ENCODE data around the gene LRTM1. TPM values are rescaled to one million over a fixed set of nuclear protein-coding genes. Genes with fewer than 3 reads are reported as not detected.

Gene LRTM1
- total RNA-seq, 1 experiment from 2014 or later: not detected

GRCh38 chr3:54897028-54897711 lies 30.7 kb downstream of the LRTM1 start:
- BruUV-seq (replicated peaks): no TSS peak
- intact Hi-C loops (cut with micrococcal nuclease): no loop called here
- ATAC-seq: no peak

More at GRCh38 chr3:54897028-54897711, 30.7 kb downstream of the LRTM1 start:
- RAD21 ChIA-PET (ENCODE audit: low non-redundant PET in 1 of 2, low total read pairs in 2 of 2, uncharacterized antibody in 2 of 2, unreplicated experiment in 2 of 2): no interaction called here
- Histone ChIP-seq H3K9ac (ENCODE audit: low read length) (no peak overlapping the region), H3K27ac (ENCODE audit: low read depth, low read length) (no peak overlapping the region), H4K20me1 (ENCODE audit: insufficient read depth) (no peaks in the 10 kb centered on the region), H2AFZ (ENCODE audit: low read depth, low read length, poor library complexity, severe bottlenecking) (no peak overlapping the region), H3K9me2 (ENCODE audit: insufficient read depth) (no peaks in the 10 kb centered on the region), H3K27me3 (ENCODE audit: insufficient read depth, low read length) (no peaks in the 10 kb centered on the region), H3K4me2 (ENCODE audit: low read length) (no peak overlapping the region), H3K9me3 (ENCODE audit: control insufficient read depth in 1 of 2, insufficient read depth in 1 of 2, low read depth in 1 of 2, low read length in 2 of 2) (peaks cover 0 to 9% of the 10 kb centered on the region in 2 experiments; a peak in 1 of 4 replicates), H3K4me1 (ENCODE audit: control insufficient read depth in 1 of 2, insufficient read depth in 2 of 2, low read length in 2 of 2) (no peaks in the 10 kb centered on the region), H3K4me3 (replicated peaks in 1 of 2; ENCODE audit: low read depth in 1 of 2, low read length in 2 of 2) (no peak overlapping the region), H3K36me3 (ENCODE audit: control insufficient read depth in 1 of 2, insufficient read depth in 2 of 2, low read length in 2 of 2) (no peaks in the 10 kb centered on the region), H3K79me2 (ENCODE audit: insufficient read depth, low read length) (no peaks in the 10 kb centered on the region)
- DNase-seq (ENCODE audit: low read depth, low spot score): no peak
- TF ChIP-seq REST (IDR thresholded peaks at IDR 0.05; ENCODE audit: low read depth) (no peak), JUND (IDR thresholded peaks at IDR 0.05) (no peak), MAX (IDR thresholded peaks at IDR 0.05) (no peak), ZBTB33 (IDR thresholded peaks at IDR 0.05; ENCODE audit: extremely low read depth, insufficient replicate concordance, low read length) (no peak), CEBPB (IDR thresholded peaks at IDR 0.05; ENCODE audit: low read depth) (no peak), ZNF274 (IDR thresholded peaks at IDR 0.05; ENCODE audit: low read depth, low read length) (no peak), SRF (IDR thresholded peaks at IDR 0.05; ENCODE audit: low read depth) (no peak), TCF7L2 (IDR thresholded peaks at IDR 0.05; ENCODE audit: borderline replicate concordance, extremely low read depth, insufficient read depth, insufficient read length) (no peak), EZH2phosphoT487 (IDR thresholded peaks at IDR 0.05; ENCODE audit: borderline replicate concordance) (no peak), ATF3 (IDR thresholded peaks at IDR 0.05) (no peak), EGR1 (IDR thresholded peaks at IDR 0.05; ENCODE audit: low read depth) (no peak), SIN3A (IDR thresholded peaks at IDR 0.05; ENCODE audit: low read depth) (no peak), CTCF (IDR thresholded peaks at IDR 0.05 in 2 of 3, conservative IDR thresholded peaks at IDR 0.05 in 1 of 3; ENCODE audit: borderline replicate concordance in 1 of 3, insufficient read depth in 1 of 3, low read depth in 2 of 3, low read length in 2 of 3) (no peak)
- CTCF ChIA-PET: no interaction called here
- POLR2A ChIA-PET: no interaction called here

All from HCT116 (cell line).